Activated T-helper 17 cell treated with anti-CD3 and anti-CD28 coated beads, Interleukin-2, amount 50 U/mL, for 72 hours (primary cell): ENCODE data around the gene STC2. TPM values are rescaled to one million over a fixed set of nuclear protein-coding genes. Genes with fewer than 3 reads are reported as not detected.

Experiments
- ATAC-seq: fragments of 150-1000 bp; cut with Tn5 transposase; replicated peaks from 2 replicates; pipeline ENCODE4 v1.10.0; 2021; ENCODE audit warnings: mild to moderate bottlenecking, moderate library complexity
- H3K27ac Mint-ChIP-seq: one replicate; pipeline ENCODE4 v1.8.0; 2022; ENCODE audit warnings: mixed read lengths
- H3K27me3 Mint-ChIP-seq: one replicate; pipeline ENCODE4 v1.8.0; 2022; ENCODE audit warnings: mixed read lengths
- H3K36me3 Mint-ChIP-seq: one replicate; pipeline ENCODE4 v1.8.0; 2022; ENCODE audit warnings: low read depth, mild to moderate bottlenecking, mixed read lengths
- H3K4me1 Mint-ChIP-seq: one replicate; pipeline ENCODE4 v1.8.0; 2022; ENCODE audit warnings: mixed read lengths
- H3K4me3 Mint-ChIP-seq: one replicate; pipeline ENCODE4 v1.8.0; 2022; ENCODE audit warnings: mild to moderate bottlenecking, mixed read lengths
- H3K9me3 Mint-ChIP-seq: one replicate; pipeline ENCODE4 v1.8.0; 2022; ENCODE audit warnings: mixed read lengths
- total RNA-seq, 2 donors: library from RNA; stranded (reverse); gene quantifications; one replicate each; pipeline ENCODE4 v1.2.3, GENCODE V29; 2022

Gene STC2
- total RNA-seq, 2 donors from 2014 or later = 4.3 to 6.2 TPM

GRCh38 chr5:173323106-173323798, 5.0 kb downstream of the STC2 start:
- Mint-ChIP-seq H3K4me3 (no peak overlapping the region), H3K4me1 (peaks cover 2% of the 10 kb centered on the region), H3K36me3 (peaks cover 29% of the 10 kb centered on the region), H3K27me3 (peaks cover 60% of the 10 kb centered on the region), H3K27ac (no peak overlapping the region), H3K9me3 (no peaks in the 10 kb centered on the region)
- no peak for ATAC-seq

GRCh38 chr5:173321886-173322285, 6.3 kb downstream of the STC2 start:
- H3K9me3 Mint-ChIP-seq = no peaks in the 10 kb centered on the region
- H3K4me3 Mint-ChIP-seq = no peak overlapping the region
- ATAC-seq = no peak
- H3K27ac Mint-ChIP-seq = no peak overlapping the region
- H3K27me3 Mint-ChIP-seq = peaks cover 66% of the 10 kb centered on the region
- H3K4me1 Mint-ChIP-seq = no peaks in the 10 kb centered on the region
- peaks cover 26% of the 10 kb centered on the region for H3K36me3 Mint-ChIP-seq

- no peaks in the 10 kb centered on the region for H3K4me1 Mint-ChIP-seq
- peaks cover 64% of the 10 kb centered on the region for H3K27me3 Mint-ChIP-seq
- no peak for ATAC-seq
- no peaks in the 10 kb centered on the region for H3K9me3 Mint-ChIP-seq
- H3K27ac Mint-ChIP-seq = no peak overlapping the region
- no peak overlapping the region for H3K4me3 Mint-ChIP-seq
- H3K36me3 Mint-ChIP-seq = peaks cover 12% of the 10 kb centered on the region
These were observed 8.0 kb downstream of the STC2 start for GRCh38 chr5:173320259-173320658.

GRCh38 chr5:173319646-173320045, 8.6 kb downstream of the STC2 start:
- no peaks in the 10 kb centered on the region for H3K4me1 Mint-ChIP-seq
- no peak overlapping the region for H3K27ac Mint-ChIP-seq
- no peak overlapping the region for H3K4me3 Mint-ChIP-seq
- H3K27me3 Mint-ChIP-seq = peaks cover 64% of the 10 kb centered on the region
- peaks cover 6% of the 10 kb centered on the region for H3K36me3 Mint-ChIP-seq
- H3K9me3 Mint-ChIP-seq = no peaks in the 10 kb centered on the region
- no peak for ATAC-seq

- no peaks in the 10 kb centered on the region for H3K9me3 Mint-ChIP-seq
- no peaks in the 10 kb centered on the region for H3K4me1 Mint-ChIP-seq
- peaks cover 6% of the 10 kb centered on the region for H3K36me3 Mint-ChIP-seq
- peaks cover 64% of the 10 kb centered on the region for H3K27me3 Mint-ChIP-seq
- H3K27ac Mint-ChIP-seq = no peak overlapping the region
- no peak overlapping the region for H3K4me3 Mint-ChIP-seq
- ATAC-seq = no peak
These were observed 9.2 kb downstream of the STC2 start for GRCh38 chr5:173318881-173319620.

GRCh38 chr5:173318330-173318729, 9.9 kb downstream of the STC2 start:
- Mint-ChIP-seq H3K27me3 (peaks cover 62% of the 10 kb centered on the region), H3K9me3 (no peaks in the 10 kb centered on the region), H3K4me1 (no peaks in the 10 kb centered on the region), H3K27ac (no peak overlapping the region), H3K4me3 (no peak overlapping the region), H3K36me3 (peaks cover 6% of the 10 kb centered on the region)
- no peak for ATAC-seq

- Mint-ChIP-seq H3K27ac (no peak overlapping the region), H3K4me3 (no peak overlapping the region), H3K9me3 (no peaks in the 10 kb centered on the region), H3K36me3 (peaks cover 6% of the 10 kb centered on the region), H3K27me3 (peaks cover 62% of the 10 kb centered on the region), H3K4me1 (no peaks in the 10 kb centered on the region)
- ATAC-seq = no peak
These were observed 10.4 kb downstream of the STC2 start for GRCh38 chr5:173317852-173318251.

GRCh38 chr5:173317091-173317730, 11.0 kb downstream of the STC2 start:
- Mint-ChIP-seq H3K9me3 (no peaks in the 10 kb centered on the region), H3K27ac (no peak overlapping the region), H3K4me1 (no peaks in the 10 kb centered on the region), H3K27me3 (peaks cover 56% of the 10 kb centered on the region), H3K36me3 (peaks cover 6% of the 10 kb centered on the region), H3K4me3 (no peak overlapping the region)
- ATAC-seq = no peak

- ATAC-seq = no peak
- H3K4me1 Mint-ChIP-seq = no peaks in the 10 kb centered on the region
- no peak overlapping the region for H3K4me3 Mint-ChIP-seq
- peaks cover 6% of the 10 kb centered on the region for H3K36me3 Mint-ChIP-seq
- no peak overlapping the region for H3K27ac Mint-ChIP-seq
- no peaks in the 10 kb centered on the region for H3K9me3 Mint-ChIP-seq
- H3K27me3 Mint-ChIP-seq = peaks cover 63% of the 10 kb centered on the region
These were observed 11.7 kb downstream of the STC2 start for GRCh38 chr5:173316339-173317020.

- H3K9me3 Mint-ChIP-seq = no peaks in the 10 kb centered on the region
- peaks cover 3% of the 10 kb centered on the region for H3K36me3 Mint-ChIP-seq
- no peak overlapping the region for H3K4me3 Mint-ChIP-seq
- H3K27ac Mint-ChIP-seq = no peak overlapping the region
- H3K27me3 Mint-ChIP-seq = peaks cover 67% of the 10 kb centered on the region
- no peaks in the 10 kb centered on the region for H3K4me1 Mint-ChIP-seq
- no peak for ATAC-seq
These were observed 12.5 kb downstream of the STC2 start for GRCh38 chr5:173315495-173316338.

- no peak overlapping the region for H3K27ac Mint-ChIP-seq
- no peak overlapping the region for H3K4me3 Mint-ChIP-seq
- no peaks in the 10 kb centered on the region for H3K9me3 Mint-ChIP-seq
- H3K4me1 Mint-ChIP-seq = no peaks in the 10 kb centered on the region
- no peak for ATAC-seq
- no peaks in the 10 kb centered on the region for H3K36me3 Mint-ChIP-seq
- H3K27me3 Mint-ChIP-seq = peaks cover 59% of the 10 kb centered on the region
These were observed 13.9 kb downstream of the STC2 start for GRCh38 chr5:173314166-173314952.

- H3K4me1 Mint-ChIP-seq = no peaks in the 10 kb centered on the region
- H3K27me3 Mint-ChIP-seq = peaks cover 55% of the 10 kb centered on the region
- no peak for ATAC-seq
- no peaks in the 10 kb centered on the region for H3K36me3 Mint-ChIP-seq
- no peak overlapping the region for H3K4me3 Mint-ChIP-seq
- H3K27ac Mint-ChIP-seq = no peak overlapping the region
- no peaks in the 10 kb centered on the region for H3K9me3 Mint-ChIP-seq
These were observed 14.8 kb downstream of the STC2 start for GRCh38 chr5:173313351-173313801.

GRCh38 chr5:173312821-173313220, 15.4 kb downstream of the STC2 start:
- Mint-ChIP-seq H3K36me3 (no peaks in the 10 kb centered on the region), H3K4me3 (no peak overlapping the region), H3K27ac (no peak overlapping the region), H3K27me3 (peaks cover 53% of the 10 kb centered on the region), H3K9me3 (no peaks in the 10 kb centered on the region), H3K4me1 (no peaks in the 10 kb centered on the region)
- no peak for ATAC-seq
